HG03442 (cell line): ENCODE measurements around the gene TPSAB1.

ENCODE experiments used
- ATAC-seq: cut with Tn5 transposase; IDR thresholded peaks from one replicate; pipeline ENCODE4 v1.9.1; 2021; ENCODE audit warnings: mild to moderate bottlenecking, moderate library complexity; ENCODE audit not compliant: unreplicated experiment

Gene TPSAB1

DNA sequence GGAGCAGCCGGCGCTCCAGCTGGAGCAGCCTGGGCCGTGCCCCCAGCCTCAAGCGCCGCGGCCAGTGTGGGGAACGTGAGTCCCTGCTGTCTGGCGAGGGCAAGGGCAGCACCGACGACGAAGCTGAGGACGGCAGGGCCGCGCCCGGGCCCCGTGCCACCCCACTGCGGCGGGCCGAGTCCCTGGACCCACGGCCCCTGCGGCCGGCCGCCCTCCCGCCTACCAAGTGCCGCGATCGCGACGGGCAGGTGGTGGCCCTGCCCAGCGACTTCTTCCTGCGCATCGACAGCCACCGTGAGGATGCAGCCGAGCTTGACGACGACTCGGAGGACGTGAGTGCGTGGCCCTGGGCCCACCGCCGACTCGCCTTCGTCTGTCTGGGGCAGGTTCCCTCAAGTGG, 31.4 kb upstream of the TPSAB1 start:
- ATAC-seq = no peak

DNA sequence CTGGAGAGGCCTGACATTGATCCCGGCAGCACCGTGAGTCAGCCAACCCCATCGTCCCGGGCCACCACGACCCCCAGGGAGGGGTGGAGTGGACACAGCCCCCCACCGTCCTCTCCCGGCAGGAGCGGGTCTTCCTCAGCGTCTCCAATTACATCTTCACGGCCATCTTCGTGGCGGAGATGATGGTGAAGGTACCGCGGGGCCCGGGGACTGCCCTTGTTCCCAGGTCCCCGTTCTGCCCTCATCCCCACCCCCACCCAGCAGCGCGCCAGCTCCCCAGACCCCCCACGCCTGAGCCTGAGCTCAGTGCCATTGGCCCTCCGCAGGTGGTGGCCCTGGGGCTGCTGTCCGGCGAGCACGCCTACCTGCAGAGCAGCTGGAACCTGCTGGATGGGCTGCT, 30.0 kb upstream of the TPSAB1 start:
- ATAC-seq = no peak

DNA sequence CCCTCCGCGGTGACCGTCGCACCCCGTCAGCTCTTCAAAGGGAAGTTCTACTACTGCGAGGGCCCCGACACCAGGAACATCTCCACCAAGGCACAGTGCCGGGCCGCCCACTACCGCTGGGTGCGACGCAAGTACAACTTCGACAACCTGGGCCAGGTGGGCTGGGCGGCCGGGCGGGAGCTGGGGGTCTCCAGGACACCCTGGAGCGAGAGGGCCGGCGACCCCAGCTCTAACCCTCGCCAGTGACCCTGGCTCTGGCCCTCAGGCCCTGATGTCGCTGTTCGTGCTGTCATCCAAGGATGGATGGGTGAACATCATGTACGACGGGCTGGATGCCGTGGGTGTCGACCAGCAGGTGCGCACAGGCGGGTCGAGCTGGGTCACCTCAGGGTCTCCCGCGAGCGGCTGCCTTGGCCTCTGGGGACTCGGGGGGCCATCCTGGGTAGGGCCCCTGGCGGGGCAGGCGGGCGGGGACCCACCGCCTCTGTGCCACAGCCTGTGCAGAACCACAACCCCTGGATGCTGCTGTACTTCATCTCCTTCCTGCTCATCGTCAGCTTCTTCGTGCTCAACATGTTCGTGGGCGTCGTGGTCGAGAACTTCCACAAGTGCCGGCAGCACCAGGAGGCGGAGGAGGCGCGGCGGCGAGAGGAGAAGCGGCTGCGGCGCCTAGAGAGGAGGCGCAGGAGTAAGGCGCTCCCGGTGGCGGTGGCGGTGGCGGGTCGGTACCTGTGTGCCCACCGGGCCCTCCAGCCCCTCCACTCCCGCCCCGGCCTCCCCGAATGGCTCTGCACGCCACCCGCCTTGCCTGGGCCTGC, 28.8 kb upstream of the TPSAB1 start:
- ATAC-seq = no peak

DNA sequence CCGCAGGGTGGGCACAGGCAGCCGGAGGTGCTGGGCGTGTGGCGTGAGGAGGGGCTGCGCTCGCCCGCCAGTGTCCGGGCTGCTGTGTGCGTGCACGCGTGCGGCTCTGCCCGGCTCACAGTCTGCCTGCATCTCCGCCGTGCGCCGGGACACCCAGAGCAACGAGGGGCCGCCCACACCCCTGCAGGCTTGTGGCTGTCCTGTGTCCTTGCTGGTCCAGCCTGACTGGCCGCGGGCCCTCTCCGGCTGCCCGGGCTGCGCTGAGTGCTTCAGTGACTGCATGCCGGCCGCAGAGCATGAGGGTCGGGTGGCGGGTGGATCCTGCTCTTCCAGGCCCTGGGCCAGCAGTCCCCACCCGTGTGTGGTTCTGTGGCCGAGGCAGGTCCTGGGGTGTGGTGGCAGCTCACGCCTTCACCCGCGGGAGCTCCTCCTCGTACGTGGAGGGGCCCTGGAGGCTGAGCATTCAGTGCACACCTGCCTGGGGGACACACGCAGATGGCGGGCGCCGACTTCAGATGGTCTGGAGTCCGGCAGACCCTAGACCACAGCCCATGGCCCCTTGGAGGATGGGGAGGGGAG, 27.8 kb upstream of the TPSAB1 start:
- no peak for ATAC-seq

DNA sequence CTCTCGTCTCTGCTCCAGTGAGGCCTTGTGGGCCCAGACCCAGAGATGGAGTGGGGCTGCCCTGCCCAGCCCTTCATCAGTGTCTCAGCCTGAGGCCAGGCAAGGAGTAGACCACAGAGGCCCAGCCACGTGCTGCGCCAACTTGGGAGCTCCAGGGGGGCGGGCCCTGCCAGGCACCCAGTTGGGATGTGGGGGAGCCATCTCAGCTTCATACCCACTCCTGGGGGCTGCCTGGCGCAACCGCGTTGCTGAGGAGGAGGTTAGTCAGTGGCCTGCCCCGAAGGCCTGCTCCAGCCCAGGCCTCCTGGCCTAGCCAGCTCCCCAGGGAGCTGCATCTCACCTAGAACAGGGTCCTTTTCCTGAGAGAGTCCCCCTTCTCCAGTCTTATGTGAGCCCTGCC, 27.3 kb upstream of the TPSAB1 start:
- no peak for ATAC-seq

DNA sequence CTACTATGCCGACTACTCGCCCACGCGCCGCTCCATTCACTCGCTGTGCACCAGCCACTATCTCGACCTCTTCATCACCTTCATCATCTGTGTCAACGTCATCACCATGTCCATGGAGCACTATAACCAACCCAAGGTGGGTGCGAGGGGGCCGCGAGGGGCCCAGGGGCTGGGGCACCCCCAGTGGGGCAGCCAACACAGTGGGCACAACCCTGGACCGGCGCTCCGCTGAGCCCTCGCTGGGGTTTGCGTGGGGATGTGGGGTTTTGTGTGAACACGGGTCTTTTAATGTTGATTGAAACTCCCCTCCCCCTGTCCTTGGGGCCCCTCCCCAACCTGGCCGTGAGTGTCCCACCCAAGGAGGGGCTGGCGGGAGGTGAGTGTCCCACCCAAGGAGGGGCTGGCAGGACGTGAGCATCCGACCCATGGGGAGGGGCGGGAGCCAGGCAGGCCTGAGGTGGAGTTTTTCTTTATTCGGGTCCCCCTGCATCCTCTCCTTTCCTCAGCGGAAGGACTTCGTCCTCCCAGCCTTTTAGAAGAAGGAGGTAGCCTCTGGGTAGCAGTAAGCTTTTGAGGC, 26.6 kb upstream of the TPSAB1 start:
- ATAC-seq = no peak

DNA sequence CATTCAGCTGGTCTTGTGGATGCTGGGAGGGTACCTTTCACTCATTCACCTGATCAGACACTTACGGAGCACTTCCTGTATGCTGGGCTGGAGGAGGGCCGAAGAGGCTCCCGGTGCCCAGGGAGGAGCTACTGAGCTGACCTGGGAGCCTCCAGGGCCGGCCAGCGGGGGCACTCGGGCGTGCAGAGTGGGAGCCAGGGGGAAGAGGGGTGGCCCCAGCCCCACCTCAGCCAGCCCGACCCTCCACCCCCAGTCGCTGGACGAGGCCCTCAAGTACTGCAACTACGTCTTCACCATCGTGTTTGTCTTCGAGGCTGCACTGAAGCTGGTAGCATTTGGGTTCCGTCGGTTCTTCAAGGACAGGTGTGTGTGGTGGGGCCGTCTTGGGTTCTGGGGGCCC, 25.8 kb upstream of the TPSAB1 start:
- ATAC-seq = no peak

DNA sequence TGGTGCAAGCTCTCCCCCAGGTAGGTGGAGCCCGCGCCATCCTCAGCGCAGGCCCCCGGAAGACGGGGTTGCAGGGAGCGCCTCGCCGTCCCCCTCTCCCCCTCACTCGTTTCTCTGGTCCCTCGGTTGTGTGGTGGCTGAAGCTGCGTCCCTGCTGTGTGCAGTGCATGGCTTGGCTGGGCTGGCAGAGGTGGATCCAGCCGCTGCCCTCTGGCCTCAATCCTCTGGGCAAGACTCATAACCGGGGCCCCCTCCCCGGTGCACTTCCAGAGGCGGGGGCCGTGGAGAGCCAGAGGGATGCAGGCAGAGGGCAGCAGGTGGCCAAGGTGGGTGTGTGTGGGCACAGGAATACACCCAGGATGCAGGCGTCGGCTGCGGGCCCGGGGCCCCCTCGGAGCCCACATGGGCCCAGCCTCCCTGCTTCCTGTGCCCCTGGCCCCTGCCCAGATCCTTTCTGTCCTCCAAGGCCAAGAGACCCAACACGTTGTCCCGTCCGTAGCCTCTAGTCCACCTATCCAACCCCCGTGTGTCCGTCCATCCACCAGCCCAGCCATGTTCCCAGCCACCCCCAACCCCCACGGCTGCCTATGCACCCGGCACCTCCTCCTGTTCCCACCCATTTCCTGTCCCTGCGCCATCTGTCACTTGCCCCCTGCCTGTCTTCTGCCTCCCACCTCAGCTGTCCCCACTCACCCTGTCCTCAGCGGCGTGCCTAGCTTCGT, 24.8 kb upstream of the TPSAB1 start:
- no peak for ATAC-seq

DNA sequence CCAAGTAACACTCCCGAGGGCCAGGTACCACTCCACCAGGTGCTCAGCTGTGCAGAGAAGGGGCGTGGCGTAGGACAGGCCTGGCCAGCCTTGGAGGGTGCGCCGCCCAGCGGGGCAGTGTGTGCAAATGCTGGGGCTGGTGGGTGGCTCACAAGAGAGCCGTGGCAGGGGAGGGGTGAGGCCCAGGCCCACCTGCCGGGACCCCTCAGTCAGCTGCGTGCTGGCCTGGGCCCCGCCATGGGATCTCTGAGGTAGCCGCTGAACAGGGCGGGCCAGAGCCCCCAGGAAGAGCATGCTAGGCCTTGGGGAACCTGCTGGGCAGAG, 24.2 kb upstream of the TPSAB1 start:
- ATAC-seq = no peak

DNA sequence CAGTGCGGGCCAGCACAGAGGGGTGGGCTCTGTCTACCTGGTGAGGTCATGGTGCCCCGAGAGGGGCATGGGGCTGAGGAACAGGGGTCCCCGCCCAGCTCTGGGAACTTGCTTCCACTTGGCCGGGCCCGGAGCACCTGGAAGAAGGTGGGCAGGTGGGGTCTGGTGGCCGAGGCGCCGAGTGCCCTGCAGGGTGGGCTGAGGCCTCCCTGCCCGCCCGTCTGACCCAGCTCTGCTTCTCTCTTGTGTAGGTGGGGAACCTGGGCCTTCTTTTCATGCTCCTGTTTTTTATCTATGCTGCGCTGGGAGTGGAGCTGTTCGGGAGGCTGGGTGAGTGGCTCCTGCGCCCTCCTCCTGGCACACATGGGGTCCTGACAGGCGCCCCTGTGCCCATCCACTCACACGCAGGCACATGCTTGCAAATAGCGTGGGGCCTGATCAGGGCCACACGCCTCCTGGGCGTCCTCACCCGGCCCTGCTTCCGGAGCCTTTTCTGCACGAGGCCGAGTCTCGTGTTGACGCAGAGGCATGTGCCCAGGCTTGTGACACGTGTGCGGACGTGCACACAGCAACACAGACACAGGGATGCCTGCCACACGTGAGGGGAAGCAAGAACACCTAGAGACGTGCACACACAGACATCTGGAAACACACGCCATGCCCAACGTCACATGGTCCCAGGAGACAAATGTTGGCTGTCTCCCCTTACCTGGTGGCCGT, 23.7 kb upstream of the TPSAB1 start:
- no peak for ATAC-seq

DNA sequence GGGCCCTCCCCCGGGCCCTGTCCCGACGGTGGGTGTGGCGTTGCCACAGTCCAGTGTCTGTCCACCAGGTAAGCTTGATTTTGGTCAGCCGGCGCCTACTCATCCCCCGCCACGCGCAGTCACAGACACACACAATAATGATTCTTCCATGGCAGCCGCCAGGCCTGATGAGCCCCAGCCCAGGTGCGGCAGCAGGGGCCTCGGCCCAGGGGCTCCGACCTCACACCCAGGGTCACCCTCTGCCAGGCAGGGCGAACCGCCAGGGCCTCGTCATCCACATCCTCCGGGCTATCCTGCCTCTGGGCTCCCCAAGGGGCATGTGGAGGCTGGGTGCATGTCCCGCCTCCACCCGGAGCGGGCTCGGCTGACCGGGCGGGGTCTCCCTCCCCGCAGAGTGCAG, 23.0 kb upstream of the TPSAB1 start:
- ATAC-seq = no peak

DNA sequence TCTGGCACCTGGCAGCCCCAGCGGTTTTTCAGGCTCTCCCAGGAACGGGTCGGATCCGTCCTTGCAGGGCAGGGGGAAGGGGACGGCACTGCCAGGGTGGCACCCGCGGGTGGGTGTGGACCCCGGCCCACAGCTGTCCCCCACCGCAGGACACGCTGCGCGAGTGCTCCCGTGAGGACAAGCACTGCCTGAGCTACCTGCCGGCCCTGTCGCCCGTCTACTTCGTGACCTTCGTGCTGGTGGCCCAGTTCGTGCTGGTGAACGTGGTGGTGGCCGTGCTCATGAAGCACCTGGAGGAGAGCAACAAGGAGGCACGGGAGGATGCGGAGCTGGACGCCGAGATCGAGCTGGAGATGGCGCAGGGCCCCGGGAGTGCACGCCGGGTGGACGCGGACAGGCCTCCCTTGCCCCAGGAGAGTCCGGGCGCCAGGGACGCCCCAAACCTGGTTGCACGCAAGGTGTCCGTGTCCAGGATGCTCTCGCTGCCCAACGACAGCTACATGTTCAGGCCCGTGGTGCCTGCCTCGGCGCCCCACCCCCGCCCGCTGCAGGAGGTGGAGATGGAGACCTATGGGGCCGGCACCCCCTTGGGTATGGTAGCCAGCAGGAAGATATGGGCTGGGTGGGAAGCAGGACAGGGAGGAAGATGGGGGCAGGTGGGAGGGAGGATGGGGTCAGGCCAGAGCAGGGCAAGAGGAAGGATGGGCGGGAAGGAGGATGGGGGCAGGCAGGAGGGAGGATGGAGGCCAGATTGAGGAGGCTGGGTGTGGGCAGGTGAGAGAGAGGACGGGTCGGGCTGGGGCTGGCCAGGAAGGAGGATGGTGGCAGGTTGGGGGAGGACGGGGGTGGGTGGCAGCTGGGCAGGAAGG, 22.2 kb upstream of the TPSAB1 start:
- ATAC-seq = no peak

DNA sequence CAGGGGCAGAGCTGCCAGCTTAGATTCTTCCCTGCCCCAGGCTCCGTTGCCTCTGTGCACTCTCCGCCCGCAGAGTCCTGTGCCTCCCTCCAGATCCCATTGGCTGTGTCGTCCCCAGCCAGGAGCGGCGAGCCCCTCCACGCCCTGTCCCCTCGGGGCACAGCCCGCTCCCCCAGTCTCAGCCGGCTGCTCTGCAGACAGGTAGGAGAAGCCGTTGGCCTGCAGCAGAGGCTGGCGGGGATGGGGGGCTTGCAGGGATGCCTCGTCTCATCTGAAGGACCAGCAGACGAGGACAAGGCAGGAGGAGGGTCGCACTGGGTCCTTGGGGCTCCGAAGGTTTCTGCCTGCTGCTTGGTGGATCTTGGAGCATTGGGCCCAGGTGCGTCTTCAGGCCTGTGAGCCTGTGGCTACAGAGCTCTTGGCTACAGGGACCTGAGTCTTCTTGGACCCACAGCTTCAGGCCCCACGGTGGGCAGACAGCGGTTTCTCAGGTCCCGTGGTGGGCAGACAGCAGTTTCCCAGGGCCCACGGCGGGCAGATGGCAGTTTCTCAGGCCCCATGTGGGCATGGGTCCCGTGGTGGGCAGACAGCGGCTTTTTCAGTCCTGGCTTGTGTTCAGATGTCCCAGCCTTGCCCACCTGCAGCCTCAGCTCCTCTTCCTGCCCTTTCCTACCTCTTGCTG, 21.4 kb upstream of the TPSAB1 start:
- no peak for ATAC-seq

DNA sequence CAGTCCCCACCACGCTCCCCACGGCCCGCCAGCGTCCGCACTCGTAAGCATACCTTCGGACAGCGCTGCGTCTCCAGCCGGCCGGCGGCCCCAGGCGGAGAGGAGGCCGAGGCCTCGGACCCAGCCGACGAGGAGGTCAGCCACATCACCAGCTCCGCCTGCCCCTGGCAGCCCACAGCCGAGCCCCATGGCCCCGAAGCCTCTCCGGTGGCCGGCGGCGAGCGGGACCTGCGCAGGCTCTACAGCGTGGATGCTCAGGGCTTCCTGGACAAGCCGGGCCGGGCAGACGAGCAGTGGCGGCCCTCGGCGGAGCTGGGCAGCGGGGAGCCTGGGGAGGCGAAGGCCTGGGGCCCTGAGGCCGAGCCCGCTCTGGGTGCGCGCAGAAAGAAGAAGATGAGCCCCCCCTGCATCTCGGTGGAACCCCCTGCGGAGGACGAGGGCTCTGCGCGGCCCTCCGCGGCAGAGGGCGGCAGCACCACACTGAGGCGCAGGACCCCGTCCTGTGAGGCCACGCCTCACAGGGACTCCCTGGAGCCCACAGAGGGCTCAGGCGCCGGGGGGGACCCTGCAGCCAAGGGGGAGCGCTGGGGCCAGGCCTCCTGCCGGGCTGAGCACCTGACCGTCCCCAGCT, 20.3 kb upstream of the TPSAB1 start:
- no peak for ATAC-seq

DNA sequence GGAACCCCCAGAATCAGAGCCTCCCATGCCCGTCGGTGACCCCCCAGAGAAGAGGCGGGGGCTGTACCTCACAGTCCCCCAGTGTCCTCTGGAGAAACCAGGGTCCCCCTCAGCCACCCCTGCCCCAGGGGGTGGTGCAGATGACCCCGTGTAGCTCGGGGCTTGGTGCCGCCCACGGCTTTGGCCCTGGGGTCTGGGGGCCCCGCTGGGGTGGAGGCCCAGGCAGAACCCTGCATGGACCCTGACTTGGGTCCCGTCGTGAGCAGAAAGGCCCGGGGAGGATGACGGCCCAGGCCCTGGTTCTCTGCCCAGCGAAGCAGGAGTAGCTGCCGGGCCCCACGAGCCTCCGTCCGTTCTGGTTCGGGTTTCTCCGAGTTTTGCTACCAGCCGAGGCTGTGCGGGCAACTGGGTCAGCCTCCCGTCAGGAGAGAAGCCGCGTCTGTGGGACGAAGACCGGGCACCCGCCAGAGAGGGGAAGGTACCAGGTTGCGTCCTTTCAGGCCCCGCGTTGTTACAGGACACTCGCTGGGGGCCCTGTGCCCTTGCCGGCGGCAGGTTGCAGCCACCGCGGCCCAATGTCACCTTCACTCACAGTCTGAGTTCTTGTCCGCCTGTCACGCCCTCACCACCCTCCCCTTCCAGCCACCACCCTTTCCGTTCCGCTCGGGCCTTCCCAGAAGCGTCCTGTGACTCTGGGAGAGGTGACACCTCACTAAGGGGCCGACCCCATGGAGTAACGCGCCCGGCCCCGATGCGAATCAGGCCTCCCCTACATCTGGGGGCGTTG, 19.5 kb upstream of the TPSAB1 start:
- no peak for ATAC-seq

DNA sequence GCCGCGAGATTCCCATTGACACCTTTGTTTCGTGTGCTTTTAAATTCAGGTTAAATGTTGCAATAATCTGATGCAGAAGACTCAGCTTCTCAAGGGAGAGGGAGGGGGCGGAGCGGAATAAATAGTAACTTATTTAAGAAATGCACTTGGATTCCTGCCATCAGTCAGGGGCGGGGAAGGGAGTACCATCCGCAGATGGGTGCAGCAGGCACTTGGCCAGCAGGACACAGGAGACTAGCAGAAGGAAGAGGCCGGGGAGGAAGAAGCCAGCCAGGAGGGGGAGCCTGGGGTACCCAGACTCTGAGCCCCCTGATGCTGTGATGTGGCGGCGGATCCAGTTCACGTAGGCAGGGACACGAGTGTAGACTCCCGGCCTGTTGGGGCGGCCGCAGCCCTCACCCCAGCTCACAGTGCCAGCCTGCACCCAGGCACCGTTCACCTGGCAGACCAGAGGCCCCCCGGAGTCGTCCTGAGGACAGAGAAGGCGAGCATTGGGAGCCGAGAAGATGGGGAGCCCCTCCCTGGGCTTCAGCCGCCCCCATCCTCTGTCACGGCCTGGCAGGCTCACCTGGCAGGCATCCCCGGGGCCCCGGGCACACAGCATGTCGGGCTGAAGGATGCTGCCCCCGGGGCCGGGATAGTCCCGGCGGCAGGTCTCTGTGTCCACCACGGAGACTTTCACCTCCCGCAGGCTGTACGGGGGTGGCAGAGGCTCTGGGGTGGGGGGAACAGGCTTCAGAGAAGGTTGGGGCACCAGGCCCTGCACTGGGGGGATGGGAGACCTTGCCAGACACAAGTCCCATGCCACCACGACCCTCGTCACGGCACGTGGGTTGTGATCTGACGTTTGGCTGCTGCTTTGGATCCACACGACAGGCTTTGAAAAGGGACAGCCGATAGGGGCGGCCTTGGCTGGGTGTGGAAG, 18.6 kb upstream of the TPSAB1 start:
- no peak for ATAC-seq

DNA sequence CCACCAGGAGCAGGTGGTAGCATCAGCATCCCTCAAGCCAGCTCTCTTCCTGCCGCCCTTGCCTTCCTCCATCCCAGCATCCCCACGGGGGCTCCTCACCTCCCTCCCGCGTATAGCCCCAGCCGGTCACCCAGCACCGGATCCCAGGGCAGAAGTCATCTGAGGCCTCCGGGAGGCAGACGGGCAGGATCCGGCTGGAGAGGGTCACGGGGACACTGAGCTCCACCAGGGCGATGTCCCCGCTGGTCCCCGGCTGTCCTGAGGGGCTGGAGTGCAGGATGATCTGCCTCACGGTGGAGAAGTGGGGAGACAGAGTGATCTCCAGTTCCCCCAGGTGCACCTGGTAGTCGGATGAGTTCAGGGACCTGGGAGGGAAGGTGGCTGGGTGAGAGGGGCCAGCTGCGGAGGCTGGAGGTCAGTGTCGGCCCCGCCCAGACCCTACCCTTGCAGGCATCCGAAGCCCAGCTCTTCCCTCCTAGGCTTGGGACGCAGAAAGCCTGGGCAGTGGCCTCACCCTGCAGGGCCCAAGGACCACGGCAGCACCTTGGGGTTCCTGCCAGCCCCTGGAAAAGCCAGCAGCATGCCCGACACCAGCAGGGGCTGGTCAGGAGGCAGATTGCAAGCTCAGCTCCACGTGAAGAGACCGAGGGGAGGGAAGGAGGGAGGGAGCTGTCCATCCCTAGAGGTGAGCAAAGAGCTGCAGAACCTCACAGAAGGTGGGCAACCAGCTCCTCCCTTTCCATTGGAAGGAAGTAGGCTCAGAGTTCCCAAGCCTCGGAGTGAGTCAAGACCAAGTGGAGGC, 17.8 kb upstream of the TPSAB1 start:
- no peak for ATAC-seq
